Measurements from ENCODE around the gene SKIC2.

Gene SKIC2

DNA sequence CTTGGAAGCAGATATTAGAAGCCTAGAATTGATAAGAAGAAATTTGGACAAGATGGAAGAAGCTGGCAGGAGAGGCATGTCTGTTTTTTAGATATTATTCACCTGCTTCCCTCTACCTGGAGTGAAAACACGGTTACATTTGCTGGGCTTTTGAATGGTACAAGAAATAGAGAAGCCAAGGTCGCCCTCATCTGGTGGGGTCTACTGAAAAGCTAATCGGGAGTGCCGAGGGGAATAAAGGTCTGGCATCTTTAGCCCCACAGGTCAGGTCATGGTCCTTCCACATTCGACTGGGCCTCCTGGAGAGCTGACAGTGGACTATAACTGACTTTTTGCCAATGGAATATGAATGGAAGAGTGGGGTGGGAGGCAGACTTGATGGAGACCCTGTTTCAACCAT lies 36.0 kb upstream of the SKIC2 start:
- Histone ChIP-seq H3K9me3 (ENCODE audit: insufficient read depth, low read length) (no peaks in the 10 kb centered on the region), H3K4me3 (ENCODE audit: low read length) (no peak overlapping the region), H3K4me1 (ENCODE audit: low read length) (peaks cover 5% of the 10 kb centered on the region; the same call in 1 of the 2 replicates), H4K20me1 (ENCODE audit: insufficient read depth, low read length) (no peaks in the 10 kb centered on the region), H3K79me2 (ENCODE audit: low read length) (no peaks in the 10 kb centered on the region), H3K36me3 (replicated peaks; ENCODE audit: low read depth, low read length) (no peaks in the 10 kb centered on the region), H3K27ac (ENCODE audit: low read length) (no peak overlapping the region), H3K4me2 (ENCODE audit: low read length) (no peak overlapping the region), H3K27me3 (ENCODE audit: low read depth, low read length) (no peaks in the 10 kb centered on the region), H3K9ac (ENCODE audit: low read length) (no peak overlapping the region), H2AFZ (ENCODE audit: low read depth, low read length) (no peak overlapping the region)
- TF ChIP-seq EZH2phosphoT487 (IDR thresholded peaks at IDR 0.05; ENCODE audit: low read depth) (no peak), CTCF (IDR thresholded peaks at IDR 0.05; ENCODE audit: low read depth, low read length) (peak; percentile 52)

- no peaks in the 10 kb centered on the region for H3K36me3 ChIP-seq (replicated peaks; ENCODE audit: low read depth, low read length)
- no peak within 1 kb of the TSS for H3K9ac ChIP-seq (ENCODE audit: low read length)
- H2AFZ ChIP-seq (ENCODE audit: low read depth, low read length): no peak within 1 kb of the TSS
- no peak within 1 kb of the TSS for H3K4me2 ChIP-seq (ENCODE audit: low read length)
- no peaks in the 10 kb centered on the region for H3K27me3 ChIP-seq (ENCODE audit: low read depth, low read length)
- no peak for TF ChIP-seq CTCF (IDR thresholded peaks at IDR 0.05; ENCODE audit: low read depth, low read length)
- TF ChIP-seq EZH2phosphoT487 (IDR thresholded peaks at IDR 0.05; ENCODE audit: low read depth): no peak
- no peak within 1 kb of the TSS for H3K27ac ChIP-seq (ENCODE audit: low read length)
- H3K4me1 ChIP-seq (ENCODE audit: low read length): peaks cover 5% of the 10 kb centered on the region; the same call in 1 of the 2 replicates
- H3K4me3 ChIP-seq (ENCODE audit: low read length): no peak within 1 kb of the TSS
- H3K9me3 ChIP-seq (ENCODE audit: insufficient read depth, low read length): no peaks in the 10 kb centered on the region
- H3K79me2 ChIP-seq (ENCODE audit: low read length): no peaks in the 10 kb centered on the region
- H4K20me1 ChIP-seq (ENCODE audit: insufficient read depth, low read length): no peaks in the 10 kb centered on the region
These were observed 31.6 kb upstream of the SKIC2 start, which contains the start of gene C2 for GRCh38 chr6:31927242-31927862. C2 (plus strand) TSS chr6:31927717; CDS start chr6:31927753, 36 bp downstream.

GRCh38 chr6:31927863-31928671 lies 30.9 kb upstream of the SKIC2 start:
- Histone ChIP-seq H3K4me2 (ENCODE audit: low read length) (no peak overlapping the region), H2AFZ (ENCODE audit: low read depth, low read length) (no peak overlapping the region), H3K36me3 (replicated peaks; ENCODE audit: low read depth, low read length) (no peaks in the 10 kb centered on the region), H3K4me1 (ENCODE audit: low read length) (peaks cover 5% of the 10 kb centered on the region; the same call in 1 of the 2 replicates), H3K9ac (ENCODE audit: low read length) (no peak overlapping the region), H3K4me3 (ENCODE audit: low read length) (no peak overlapping the region), H3K27ac (ENCODE audit: low read length) (no peak overlapping the region), H3K27me3 (ENCODE audit: low read depth, low read length) (no peaks in the 10 kb centered on the region), H4K20me1 (ENCODE audit: insufficient read depth, low read length) (no peaks in the 10 kb centered on the region), H3K79me2 (ENCODE audit: low read length) (no peaks in the 10 kb centered on the region), H3K9me3 (ENCODE audit: insufficient read depth, low read length) (no peaks in the 10 kb centered on the region)
- TF ChIP-seq EZH2phosphoT487 (IDR thresholded peaks at IDR 0.05; ENCODE audit: low read depth): no peak
- TF ChIP-seq CTCF (IDR thresholded peaks at IDR 0.05; ENCODE audit: low read depth, low read length): no peak

DNA sequence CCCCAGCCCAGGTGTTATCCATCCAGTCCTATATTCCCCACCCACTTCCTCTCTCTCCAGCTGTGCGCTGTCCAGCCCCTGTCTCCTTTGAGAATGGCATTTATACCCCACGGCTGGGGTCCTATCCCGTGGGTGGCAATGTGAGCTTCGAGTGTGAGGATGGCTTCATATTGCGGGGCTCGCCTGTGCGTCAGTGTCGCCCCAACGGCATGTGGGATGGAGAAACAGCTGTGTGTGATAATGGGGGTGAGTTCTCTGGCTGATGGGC lies 30.4 kb upstream of the SKIC2 start:
- no peaks in the 10 kb centered on the region for H3K36me3 ChIP-seq (replicated peaks; ENCODE audit: low read depth, low read length)
- H3K4me3 ChIP-seq (ENCODE audit: low read length): no peak overlapping the region
- no peak overlapping the region for H3K9ac ChIP-seq (ENCODE audit: low read length)
- no peaks in the 10 kb centered on the region for H3K79me2 ChIP-seq (ENCODE audit: low read length)
- no peaks in the 10 kb centered on the region for H3K27me3 ChIP-seq (ENCODE audit: low read depth, low read length)
- no peak overlapping the region for H3K4me2 ChIP-seq (ENCODE audit: low read length)
- H3K9me3 ChIP-seq (ENCODE audit: insufficient read depth, low read length): no peaks in the 10 kb centered on the region
- no peaks in the 10 kb centered on the region for H4K20me1 ChIP-seq (ENCODE audit: insufficient read depth, low read length)
- H3K27ac ChIP-seq (ENCODE audit: low read length): no peak overlapping the region
- TF ChIP-seq EZH2phosphoT487 (IDR thresholded peaks at IDR 0.05; ENCODE audit: low read depth) (no peak), CTCF (IDR thresholded peaks at IDR 0.05; ENCODE audit: low read depth, low read length) (no peak)
- H3K4me1 ChIP-seq (ENCODE audit: low read length): peaks cover 5% of the 10 kb centered on the region; the same call in 1 of the 2 replicates
- no peak overlapping the region for H2AFZ ChIP-seq (ENCODE audit: low read depth, low read length)

All from OCI-LY3 (cell line).